ENCODE measurements around the gene IL31RA. TPM values are rescaled to one million over a fixed set of nuclear protein-coding genes. Genes with fewer than 3 reads are reported as not detected.
A peak's percentile ranks its signal among the peaks of the same experiment; 100 is the strongest.

The IL31RA gene
- total and polyA plus RNA-seq, 2 of the 13 experiments (the other 11 are each of a cell fraction or from before 2014, with no cell fraction given), result not detected

DNA sequence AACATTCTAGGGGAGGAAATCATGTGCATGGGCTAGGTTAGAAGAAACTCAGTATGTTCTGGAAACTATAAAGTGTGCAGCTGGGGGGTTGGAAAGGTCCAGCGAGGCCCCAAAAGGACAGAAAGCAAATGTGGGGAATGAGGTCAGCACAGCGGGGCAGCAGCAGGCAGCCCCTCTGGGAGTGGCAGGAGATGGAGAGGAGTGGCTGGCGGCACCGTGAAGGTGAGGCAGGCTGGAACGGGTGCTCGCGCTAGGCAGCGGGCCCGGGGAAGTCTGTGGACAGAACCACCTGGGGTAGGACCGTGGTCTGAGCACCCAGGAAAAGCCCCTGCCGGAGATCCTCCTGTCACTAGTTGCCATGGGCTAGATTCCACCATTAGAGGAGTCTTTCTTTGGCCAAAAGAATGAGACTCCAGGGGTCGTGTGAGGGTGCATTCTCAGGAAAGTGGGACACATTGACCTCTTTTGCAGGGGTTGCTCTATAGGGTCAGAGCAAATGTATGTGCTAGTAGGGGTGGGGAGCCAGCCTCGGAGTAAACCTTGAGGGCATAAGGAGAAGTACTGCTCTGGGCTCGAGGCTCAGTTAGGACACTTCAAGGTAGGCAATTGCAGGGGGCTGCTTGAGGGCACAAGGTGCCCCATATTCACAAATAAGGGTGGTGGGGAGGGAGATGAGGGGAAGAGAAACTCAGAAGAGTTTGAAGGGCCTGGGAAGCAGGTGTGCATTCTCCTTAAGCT lies 82.4 kb downstream of the IL31RA start (continued):
- TF ChIP-seq, protein P1, sequence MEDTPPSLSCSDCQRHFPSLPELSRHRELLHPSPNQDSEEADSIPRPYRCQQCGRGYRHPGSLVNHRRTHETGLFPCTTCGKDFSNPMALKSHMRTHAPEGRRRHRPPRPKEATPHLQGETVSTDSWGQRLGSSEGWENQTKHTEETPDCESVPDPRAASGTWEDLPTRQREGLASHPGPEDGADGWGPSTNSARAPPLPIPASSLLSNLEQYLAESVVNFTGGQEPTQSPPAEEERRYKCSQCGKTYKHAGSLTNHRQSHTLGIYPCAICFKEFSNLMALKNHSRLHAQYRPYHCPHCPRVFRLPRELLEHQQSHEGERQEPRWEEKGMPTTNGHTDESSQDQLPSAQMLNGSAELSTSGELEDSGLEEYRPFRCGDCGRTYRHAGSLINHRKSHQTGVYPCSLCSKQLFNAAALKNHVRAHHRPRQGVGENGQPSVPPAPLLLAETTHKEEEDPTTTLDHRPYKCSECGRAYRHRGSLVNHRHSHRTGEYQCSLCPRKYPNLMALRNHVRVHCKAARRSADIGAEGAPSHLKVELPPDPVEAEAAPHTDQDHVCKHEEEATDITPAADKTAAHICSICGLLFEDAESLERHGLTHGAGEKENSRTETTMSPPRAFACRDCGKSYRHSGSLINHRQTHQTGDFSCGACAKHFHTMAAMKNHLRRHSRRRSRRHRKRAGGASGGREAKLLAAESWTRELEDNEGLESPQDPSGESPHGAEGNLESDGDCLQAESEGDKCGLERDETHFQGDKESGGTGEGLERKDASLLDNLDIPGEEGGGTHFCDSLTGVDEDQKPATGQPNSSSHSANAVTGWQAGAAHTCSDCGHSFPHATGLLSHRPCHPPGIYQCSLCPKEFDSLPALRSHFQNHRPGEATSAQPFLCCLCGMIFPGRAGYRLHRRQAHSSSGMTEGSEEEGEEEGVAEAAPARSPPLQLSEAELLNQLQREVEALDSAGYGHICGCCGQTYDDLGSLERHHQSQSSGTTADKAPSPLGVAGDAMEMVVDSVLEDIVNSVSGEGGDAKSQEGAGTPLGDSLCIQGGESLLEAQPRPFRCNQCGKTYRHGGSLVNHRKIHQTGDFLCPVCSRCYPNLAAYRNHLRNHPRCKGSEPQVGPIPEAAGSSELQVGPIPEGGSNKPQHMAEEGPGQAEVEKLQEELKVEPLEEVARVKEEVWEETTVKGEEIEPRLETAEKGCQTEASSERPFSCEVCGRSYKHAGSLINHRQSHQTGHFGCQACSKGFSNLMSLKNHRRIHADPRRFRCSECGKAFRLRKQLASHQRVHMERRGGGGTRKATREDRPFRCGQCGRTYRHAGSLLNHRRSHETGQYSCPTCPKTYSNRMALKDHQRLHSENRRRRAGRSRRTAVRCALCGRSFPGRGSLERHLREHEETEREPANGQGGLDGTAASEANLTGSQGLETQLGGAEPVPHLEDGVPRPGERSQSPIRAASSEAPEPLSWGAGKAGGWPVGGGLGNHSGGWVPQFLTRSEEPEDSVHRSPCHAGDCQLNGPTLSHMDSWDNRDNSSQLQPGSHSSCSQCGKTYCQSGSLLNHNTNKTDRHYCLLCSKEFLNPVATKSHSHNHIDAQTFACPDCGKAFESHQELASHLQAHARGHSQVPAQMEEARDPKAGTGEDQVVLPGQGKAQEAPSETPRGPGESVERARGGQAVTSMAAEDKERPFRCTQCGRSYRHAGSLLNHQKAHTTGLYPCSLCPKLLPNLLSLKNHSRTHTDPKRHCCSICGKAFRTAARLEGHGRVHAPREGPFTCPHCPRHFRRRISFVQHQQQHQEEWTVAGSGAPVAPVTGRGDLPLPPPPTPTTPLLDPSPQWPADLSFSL (CRISPR knock-in tag; IDR thresholded peaks at IDR 0.05), result no peak

DNA sequence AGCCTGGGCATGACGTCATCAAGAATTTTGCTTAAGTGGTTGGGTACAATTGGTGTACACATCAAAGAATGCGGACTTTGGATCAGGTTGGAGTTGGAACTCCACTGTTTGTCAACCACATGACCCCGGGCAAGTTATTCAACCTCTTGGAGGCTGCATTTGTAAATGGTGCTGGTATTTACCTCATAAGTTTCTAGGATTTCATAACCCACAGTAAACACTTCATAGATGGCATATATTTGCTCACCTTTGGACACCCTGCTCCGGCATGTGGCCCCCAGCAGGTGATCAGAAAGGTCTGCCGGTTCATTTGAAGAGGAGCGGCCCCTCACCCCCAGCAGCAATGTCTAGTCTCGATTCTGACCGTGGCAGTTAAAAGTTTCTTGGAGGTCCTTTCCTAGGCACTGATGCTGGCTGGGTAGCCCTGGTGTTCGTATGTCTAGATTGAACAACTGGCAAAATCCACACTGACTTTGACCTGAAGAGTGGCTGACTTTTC lies 83.0 kb downstream of the IL31RA start:
- CTCF ChIA-PET (ENCODE audit: low intra/inter-chr PET ratio, low total read pairs), result no interaction called here
- DNase-seq (ENCODE audit: low spot score) (peak; percentile 100), FAIRE-seq (peak; percentile 94), ATAC-seq (peak; percentile 87)
- in situ Hi-C loops (cut with HindIII; ENCODE audit: extremely low pct_ligation_motif_present, low pct_unique_long_range_greater_than_20kb), result loop anchor here (25.0 kb wide), 1 partner anchor 903 kb away; no protein-coding TSS in a partner anchor
- H3K4me2 ChIP-seq (ENCODE audit: low read depth, low read length), result peak overlapping the region; percentile 67
- no peaks in the 10 kb centered on the region for H3K27me3 ChIP-seq (ENCODE audit: control insufficient read depth in 1 of 2, insufficient read depth in 2 of 2, low read length in 2 of 2)
- H3K9ac ChIP-seq (ENCODE audit: insufficient read depth, low read depth, low read length), result peak overlapping the region; percentile 62
- no peaks in the 10 kb centered on the region for H3K79me2 ChIP-seq (ENCODE audit: insufficient read depth, low read length)
- peaks cover 69% of the 10 kb centered on the region for H3K4me1 ChIP-seq (ENCODE audit: insufficient read depth, low read length)
- H4K20me1 ChIP-seq (ENCODE audit: insufficient read depth, low read length), result no peaks in the 10 kb centered on the region
- peak overlapping the region; percentile 92 for H3K27ac ChIP-seq (ENCODE audit: extremely low read length, insufficient read depth, low read length)
- H3K9me3 ChIP-seq (ENCODE audit: low read length), result no peaks in the 10 kb centered on the region
- intact Hi-C loops (cut with micrococcal nuclease; ENCODE audit: unreplicated experiment), result loop anchor here (1.0 to 10.0 kb wide), 4 partner anchors 335 to 901 kb away; partner anchors contain the start of gene CDC20B
- H3K36me3 ChIP-seq (replicated peaks in 1 of 2; ENCODE audit: control insufficient read depth in 1 of 2, insufficient read depth in 2 of 2, low read length in 2 of 2), result no peaks in the 10 kb centered on the region; a peak in 2 of 5 replicates
- peak overlapping the region in 2 of 3 experiments; percentile 17 to 21; a peak in 2 of 6 replicates for H3K4me3 ChIP-seq (replicated peaks in 1 of 3; ENCODE audit: insufficient read depth in 1 of 3, low read depth in 2 of 3, low read length in 3 of 3)
- no peak overlapping the region for H2AFZ ChIP-seq (ENCODE audit: low read length)
- 0% methylated on average over 4 of the region's 9 CpGs for WGBS (ENCODE audit: low lambda C conversion rate)
- BruUV-seq (replicated peaks), result no TSS peak
- POLR2A ChIA-PET, result interaction anchor here (0.9 to 2.1 kb wide), 5 partner anchors 61 to 277 kb away, joined by 3 to 7 read pairs (median 5); partner anchors contain the start of gene IL6ST
- peak; percentile 31; the same call in 1 of the 2 replicates for TF ChIP-seq ZSCAN30 (CRISPR knock-in tag; IDR thresholded peaks at IDR 0.05)
- TF ChIP-seq, protein P2, sequence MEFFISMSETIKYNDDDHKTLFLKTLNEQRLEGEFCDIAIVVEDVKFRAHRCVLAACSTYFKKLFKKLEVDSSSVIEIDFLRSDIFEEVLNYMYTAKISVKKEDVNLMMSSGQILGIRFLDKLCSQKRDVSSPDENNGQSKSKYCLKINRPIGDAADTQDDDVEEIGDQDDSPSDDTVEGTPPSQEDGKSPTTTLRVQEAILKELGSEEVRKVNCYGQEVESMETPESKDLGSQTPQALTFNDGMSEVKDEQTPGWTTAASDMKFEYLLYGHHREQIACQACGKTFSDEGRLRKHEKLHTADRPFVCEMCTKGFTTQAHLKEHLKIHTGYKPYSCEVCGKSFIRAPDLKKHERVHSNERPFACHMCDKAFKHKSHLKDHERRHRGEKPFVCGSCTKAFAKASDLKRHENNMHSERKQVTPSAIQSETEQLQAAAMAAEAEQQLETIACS (CRISPR knock-in tag; IDR thresholded peaks at IDR 0.05), result no peak
- TF ChIP-seq STAT6 (CRISPR knock-in tag; IDR thresholded peaks at IDR 0.05; ENCODE audit: borderline replicate concordance), result peak; percentile 94

All from HepG2 (cell line).